Raji (cell line): ENCODE data around the gene BLOC1S4.

Source experiments
- POLR2A ChIP-seq: IDR thresholded peaks from 2 replicates; pipeline ENCODE4 v1.6.1; 2011; ENCODE audit warnings: low read depth, low read length, control low read depth; ENCODE audit not compliant: insufficient read depth

The BLOC1S4 gene

GRCh38 chr4:6687947-6688878 lies 27.8 kb upstream of the BLOC1S4 start:
- TF ChIP-seq POLR2A = no peak

GRCh38 chr4:6688879-6689505 lies 27.0 kb upstream of the BLOC1S4 start:
- no peak for TF ChIP-seq POLR2A

GRCh38 chr4:6689506-6689960 lies 26.4 kb upstream of the BLOC1S4 start:
- TF ChIP-seq POLR2A = no peak

- no peak for TF ChIP-seq POLR2A
Observed at GRCh38 chr4:6692379-6692778, 23.6 kb upstream of the BLOC1S4 start.

- TF ChIP-seq POLR2A = no peak
Observed at GRCh38 chr4:6692806-6693205, 23.2 kb upstream of the BLOC1S4 start.

GRCh38 chr4:6693231-6694176 lies 22.5 kb upstream of the BLOC1S4 start, which contains the start of gene S100P:
S100P (plus strand) TSS chr4:6693878; CDS start chr4:6693933, 55 bp downstream.
- TF ChIP-seq POLR2A = no peak

GRCh38 chr4:6694177-6694901 lies 21.6 kb upstream of the BLOC1S4 start:
- no peak for TF ChIP-seq POLR2A

GRCh38 chr4:6695660-6696610 lies 20.0 kb upstream of the BLOC1S4 start:
- no peak for TF ChIP-seq POLR2A

GRCh38 chr4:6696611-6697010 lies 19.4 kb upstream of the BLOC1S4 start:
- TF ChIP-seq POLR2A = no peak

GRCh38 chr4:6697131-6697530 lies 18.8 kb upstream of the BLOC1S4 start:
- no peak for TF ChIP-seq POLR2A

- TF ChIP-seq POLR2A = no peak
Observed at GRCh38 chr4:6699388-6699787, 16.6 kb upstream of the BLOC1S4 start.

GRCh38 chr4:6699903-6700302 lies 16.1 kb upstream of the BLOC1S4 start:
- TF ChIP-seq POLR2A = no peak

- TF ChIP-seq POLR2A = no peak
Observed at GRCh38 chr4:6701371-6701770, 14.6 kb upstream of the BLOC1S4 start.
